H9 (cell line): Measurements from ENCODE around the gene TTC23. TPM values are rescaled to one million over a fixed set of nuclear protein-coding genes. Genes with fewer than 3 reads are reported as not detected.
A peak's percentile ranks its signal among the peaks of the same experiment; 100 is the strongest.

Source experiments
- DNase-seq: peaks from one replicate; pipeline ENCODE4 v3.0.0-alpha.2; 2017
- H2AFZ ChIP-seq: one replicate; pipeline ENCODE4 v1.6.1; 2013; ENCODE audit warnings: mild to moderate bottlenecking, low read length, control low read depth, moderate library complexity
- H2AK5ac ChIP-seq: 2 replicates; pipeline ENCODE4 v1.6.1; 2013; ENCODE audit warnings: low read length, control low read depth, mixed read lengths; ENCODE audit not compliant: insufficient read length
- H2BK120ac ChIP-seq: one replicate; pipeline ENCODE4 v1.6.1; 2013; ENCODE audit warnings: low read depth, mild to moderate bottlenecking, low read length, control low read depth, inconsistent platforms; ENCODE audit not compliant: poor library complexity, severe bottlenecking
- H2BK12ac ChIP-seq: 2 replicates; pipeline ENCODE4 v1.6.1; 2013; ENCODE audit warnings: low read length, control low read depth, mixed read lengths, low read depth; ENCODE audit not compliant: insufficient read length
- H2BK15ac ChIP-seq: 2 replicates; pipeline ENCODE4 v1.6.1; 2013; ENCODE audit warnings: low read depth, low read length, control low read depth
- H2BK20ac ChIP-seq: one replicate; pipeline ENCODE4 v1.6.1; 2013; ENCODE audit warnings: low read depth, mild to moderate bottlenecking, low read length, control low read depth, inconsistent platforms; ENCODE audit not compliant: poor library complexity, severe bottlenecking
- H2BK5ac ChIP-seq: 2 replicates; pipeline ENCODE4 v1.6.1; 2013; ENCODE audit warnings: low read length, control low read depth, mixed read lengths; ENCODE audit not compliant: insufficient read length
- H3K14ac ChIP-seq: 2 replicates; pipeline ENCODE4 v1.6.1; 2013; ENCODE audit warnings: low read length, control low read depth; ENCODE audit not compliant: insufficient read depth
- H3K18ac ChIP-seq: 2 replicates; pipeline ENCODE4 v1.6.1; 2013; ENCODE audit warnings: low read depth, mild to moderate bottlenecking, mixed read lengths, low read length, control low read depth; ENCODE audit not compliant: insufficient read length
- H3K23ac ChIP-seq: 2 replicates; pipeline ENCODE4 v1.6.1; 2013; ENCODE audit warnings: low read length, control low read depth, mixed read lengths, low read depth; ENCODE audit not compliant: insufficient read length
- H3K23me2 ChIP-seq: 2 replicates; pipeline ENCODE4 v1.6.1; 2013; ENCODE audit warnings: low read depth, mild to moderate bottlenecking, mixed read lengths, low read length, control low read depth; ENCODE audit not compliant: insufficient read length, poor library complexity, severe bottlenecking
- H3K27ac ChIP-seq: 2 replicates; pipeline ENCODE4 v1.5.1; 2013; ENCODE audit warnings: low read length, control low read depth, mixed read lengths, low read depth; ENCODE audit not compliant: insufficient read length
- H3K27me3 ChIP-seq: 2 replicates; pipeline ENCODE4 v1.6.1; 2013; ENCODE audit warnings: low read length, control low read depth, inconsistent platforms; ENCODE audit not compliant: insufficient read depth
- H3K4ac ChIP-seq: 2 replicates; pipeline ENCODE4 v1.6.1; 2013; ENCODE audit warnings: low read depth, mild to moderate bottlenecking, control low read depth, inconsistent platforms, low read length, moderate library complexity
- H3K4me1 ChIP-seq: 2 replicates; pipeline ENCODE4 v1.6.1; 2013; ENCODE audit warnings: low read length, control low read depth, inconsistent platforms; ENCODE audit not compliant: insufficient read depth
- H3K4me2 ChIP-seq: 2 replicates; pipeline ENCODE4 v1.6.1; 2013; ENCODE audit warnings: low read length, control low read depth, mixed read lengths; ENCODE audit not compliant: insufficient read length, insufficient read depth
- H3K56ac ChIP-seq: 2 replicates; pipeline ENCODE4 v1.6.1; 2013; ENCODE audit warnings: low read depth, mild to moderate bottlenecking, mixed read lengths, low read length, control low read depth; ENCODE audit not compliant: insufficient read length
- H3K79me1 ChIP-seq: 2 replicates; pipeline ENCODE4 v1.6.1; 2013; ENCODE audit warnings: low read depth, mild to moderate bottlenecking, moderate library complexity, low read length, control low read depth, inconsistent platforms; ENCODE audit not compliant: insufficient read depth, poor library complexity, severe bottlenecking
- H3K79me2 ChIP-seq: 2 replicates; pipeline ENCODE4 v1.6.1; 2013; ENCODE audit warnings: low read length, control low read depth, inconsistent platforms; ENCODE audit not compliant: insufficient read depth
- H3K9ac ChIP-seq: 2 replicates; pipeline ENCODE4 v1.6.1; 2013; ENCODE audit warnings: low read length, control low read depth, mixed read lengths; ENCODE audit not compliant: insufficient read length; ENCODE audit errors: extremely low read depth
- H3K9me3 ChIP-seq: one replicate; pipeline ENCODE4 v1.6.1; 2013; ENCODE audit warnings: low read depth, low read length, inconsistent platforms; ENCODE audit not compliant: control insufficient read depth
- H3T11ph ChIP-seq: one replicate; pipeline ENCODE4 v1.6.1; 2013; ENCODE audit warnings: mild to moderate bottlenecking, low read length, control low read depth, inconsistent platforms
- H4K20me1 ChIP-seq: one replicate; pipeline ENCODE4 v1.6.1; 2013; ENCODE audit not compliant: control insufficient read depth, insufficient read length, insufficient read depth
- H4K5ac ChIP-seq: 2 replicates; pipeline ENCODE4 v1.6.1; 2013; ENCODE audit warnings: low read depth, mild to moderate bottlenecking, mixed read lengths, low read length, control low read depth; ENCODE audit not compliant: insufficient read length
- H4K8ac ChIP-seq: replicated peaks from 2 replicates; pipeline ENCODE4 v1.6.1; 2013; ENCODE audit warnings: low read length, control low read depth, mixed read lengths, low read depth; ENCODE audit not compliant: insufficient read length
- H4K91ac ChIP-seq: 2 replicates; pipeline ENCODE4 v1.6.1; 2013; ENCODE audit warnings: low read depth, mild to moderate bottlenecking, moderate library complexity, mixed read lengths, low read length, control low read depth; ENCODE audit not compliant: insufficient read length
- H3K27ac Mint-ChIP-seq, 3 experiments: 2 replicates in 2 of 3; 3 replicates in 1 of 3; pipeline ENCODE4 v1.8.0; 2020 to 2021; ENCODE audit warnings: mixed read lengths in 3 of 3, mild to moderate bottlenecking in 1 of 3, moderate library complexity in 1 of 3
- H3K27me3 Mint-ChIP-seq: 2 replicates; pipeline ENCODE4 v1.8.0; 2021; ENCODE audit warnings: low read depth, mild to moderate bottlenecking, moderate library complexity, mixed read lengths
- H3K36me3 Mint-ChIP-seq, 3 experiments: 2 replicates in 2 of 3; 3 replicates in 1 of 3; pipeline ENCODE4 v1.8.0; 2020 to 2021; ENCODE audit warnings: low read depth in 3 of 3, mixed read lengths in 3 of 3; ENCODE audit not compliant: insufficient read depth in 1 of 3
- H3K4me1 Mint-ChIP-seq, 2 experiments: 2 replicates each; pipeline ENCODE4 v1.8.0; 2020; ENCODE audit warnings: mixed read lengths in 2 of 2
- H3K4me3 Mint-ChIP-seq, 2 experiments: 2 replicates in 1 of 2; 3 replicates in 1 of 2; pipeline ENCODE4 v1.8.0; 2020 to 2021; ENCODE audit warnings: mild to moderate bottlenecking in 2 of 2, mixed read lengths in 2 of 2, moderate library complexity in 1 of 2
- H3K9me3 Mint-ChIP-seq, 2 experiments: 2 replicates in 1 of 2; 3 replicates in 1 of 2; pipeline ENCODE4 v1.8.0; 2020; ENCODE audit warnings: mild to moderate bottlenecking in 2 of 2, mixed read lengths in 2 of 2, moderate library complexity in 1 of 2
- CTCF ChIP-seq: fragments of 200-600 bp; sonication (generic); conservative IDR thresholded peaks from 3 replicates; pipeline ENCODE4 v1.8.0; 2021; ENCODE audit warnings: antibody characterized with exemption, mild to moderate bottlenecking
- WGBS: extraction: QIAGEN DNeasy Blood & Tissue Kit; methylation state at CpG from one replicate; pipeline ENCODE4 v1.1.7; 2013; ENCODE audit warnings: missing lambda C conversion rate, low lambda C conversion rate, mixed read lengths; ENCODE audit not compliant: insufficient read length; ENCODE audit errors: extremely low coverage; 5-methylcytosine and 5-hydroxymethylcytosine counted together
- total RNA-seq: library from RNA; stranded (reverse); gene quantifications from 2 replicates; pipeline ENCODE4 v1.2.1, GENCODE V29; 2021

Gene TTC23
- total RNA-seq, 1 experiment from 2014 or later, result 14.3 TPM

DNA sequence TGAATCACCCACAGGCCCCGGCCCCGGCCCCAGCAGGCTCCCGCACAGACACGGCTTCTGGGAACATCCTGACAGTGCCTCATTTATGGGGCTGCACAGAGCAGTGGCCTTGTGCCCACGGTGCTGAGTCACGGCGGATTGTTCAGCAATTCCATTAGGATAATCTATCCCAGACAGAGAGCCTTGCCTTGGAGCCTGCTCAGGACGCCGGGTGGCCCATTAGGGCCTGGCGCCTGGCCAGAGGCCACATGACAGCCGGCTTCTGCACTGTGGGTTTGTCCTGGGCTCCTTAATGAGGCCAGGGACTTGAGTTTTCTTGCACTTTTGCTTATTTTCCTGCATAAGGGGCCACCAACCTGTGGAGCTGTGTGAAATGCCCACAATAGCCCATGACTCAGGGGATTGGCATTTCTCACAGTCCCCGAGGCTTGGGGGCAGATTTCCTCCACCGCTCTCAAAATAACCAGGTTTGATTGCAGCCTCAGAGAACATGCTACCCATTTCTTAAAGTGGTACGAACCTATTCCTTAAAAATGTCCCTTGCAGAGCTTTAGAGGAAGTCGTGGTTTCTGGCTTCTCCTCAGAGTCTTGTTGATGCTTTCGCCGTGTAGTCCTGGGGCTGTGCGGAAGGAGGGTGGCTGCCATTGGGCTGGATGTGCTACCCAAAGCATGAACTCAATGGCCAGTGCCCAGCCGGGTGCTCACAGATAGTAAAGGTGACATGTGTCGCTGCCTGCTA, 125.5 kb downstream of the TTC23 start:
- no peaks in the 10 kb centered on the region for H3K9me3 Mint-ChIP-seq
- no peak overlapping the region for H2BK20ac ChIP-seq
- H2BK120ac ChIP-seq, result no peak overlapping the region
- H4K20me1 ChIP-seq, result no peaks in the 10 kb centered on the region
- H3K4me2 ChIP-seq, result no peak overlapping the region
- H3K27me3 ChIP-seq, result no peaks in the 10 kb centered on the region
- WGBS, result no CpG with 5 or more reads among the region's 20 CpGs
- peak; percentile 62 for DNase-seq
- H3K4me1 ChIP-seq, result no peaks in the 10 kb centered on the region; the same call in 1 of the 2 replicates
- TF ChIP-seq CTCF, result no peak
- H2BK15ac ChIP-seq, result no peak overlapping the region
- H2AFZ ChIP-seq, result no peak overlapping the region
- H3K56ac ChIP-seq, result no peak overlapping the region
- no peak overlapping the region for H3K4ac ChIP-seq
- H3T11ph ChIP-seq, result no peak overlapping the region
- peaks cover 0 to 2% (median 0%) of the 10 kb centered on the region in 3 experiments; a peak in 2 of 7 replicates for H3K36me3 Mint-ChIP-seq
- no peak overlapping the region for H4K91ac ChIP-seq
- H3K79me2 ChIP-seq, result no peaks in the 10 kb centered on the region
- peaks cover 24 to 28% of the 10 kb centered on the region in 2 experiments for H3K4me1 Mint-ChIP-seq
- H3K27me3 Mint-ChIP-seq, result no peaks in the 10 kb centered on the region; the same call in 1 of the 2 replicates
- no peak overlapping the region for H2BK12ac ChIP-seq
- H3K9ac ChIP-seq, result no peak overlapping the region
- H4K5ac ChIP-seq, result no peak overlapping the region
- H3K14ac ChIP-seq, result no peak overlapping the region
- no peaks in the 10 kb centered on the region for H3K23me2 ChIP-seq
- H4K8ac ChIP-seq, result no peak overlapping the region
- no peaks in the 10 kb centered on the region for H3K9me3 ChIP-seq
- no peak overlapping the region; a peak in 1 of 5 replicates for H3K4me3 Mint-ChIP-seq
- H3K27ac ChIP-seq, result no peak overlapping the region
- no peak overlapping the region for H2BK5ac ChIP-seq
- no peak overlapping the region for H3K23ac ChIP-seq
- H3K79me1 ChIP-seq, result no peaks in the 10 kb centered on the region
- H2AK5ac ChIP-seq, result no peak overlapping the region
- peak overlapping the region; percentile 30 for H3K18ac ChIP-seq
- peak overlapping the region in 2 of 3 experiments; percentile 73 to 83; a peak in 3 of 7 replicates for H3K27ac Mint-ChIP-seq
